Lung (tissue), 12 donors: Measurements from ENCODE around the gene INTS11. TPM values are rescaled to one million over a fixed set of nuclear protein-coding genes. Genes with fewer than 3 reads are reported as not detected.

Experiments used
- ATAC-seq: fragments of 200-7000 bp; cut with Tn5 transposase; one replicate; pipeline ENCODE4 v1.9.1; 2020; ENCODE audit warnings: moderate number of reproducible peaks; ENCODE audit not compliant: insufficient read depth, low FRiP score
- DNase-seq, 3 donors: peaks; one replicate each; pipeline ENCODE4 v3.0.0-alpha.2; 2013 to 2017
- H3K27ac ChIP-seq, 2 donors: one replicate each; pipeline ENCODE4 v1.5.1; 2013; ENCODE audit warnings: mild to moderate bottlenecking in 2 of 2, moderate library complexity in 2 of 2, control low read depth in 1 of 2, inconsistent platforms in 1 of 2, low read depth in 1 of 2, low read length in 1 of 2
- H3K27me3 ChIP-seq, 3 donors: one replicate each; pipeline ENCODE4 v1.5.1; 2013; ENCODE audit warnings: low read length in 2 of 3; ENCODE audit not compliant: control insufficient read depth in 3 of 3, insufficient read depth in 3 of 3
- H3K36me3 ChIP-seq, 4 donors: one replicate each; pipeline ENCODE4 v1.5.1; 2013; ENCODE audit warnings: low read length in 4 of 4, mild to moderate bottlenecking in 1 of 4, moderate library complexity in 1 of 4; ENCODE audit not compliant: control insufficient read depth in 4 of 4, insufficient read depth in 4 of 4
- H3K4me1 ChIP-seq, 5 donors: one replicate each; pipeline ENCODE4 v1.5.1; 2013; ENCODE audit warnings: low read length in 5 of 5, mild to moderate bottlenecking in 2 of 5, moderate library complexity in 1 of 5; ENCODE audit not compliant: control insufficient read depth in 5 of 5, insufficient read depth in 5 of 5
- H3K4me3 ChIP-seq: one replicate; pipeline ENCODE4 v1.5.1; 2013; ENCODE audit warnings: mild to moderate bottlenecking, control low read depth, moderate library complexity
- H3K9ac ChIP-seq, 2 donors: one replicate each; pipeline ENCODE4 v1.5.1; 2013; ENCODE audit warnings: low read length in 2 of 2, control low read depth in 1 of 2; ENCODE audit not compliant: insufficient read depth in 1 of 2
- H3K9me3 ChIP-seq, 4 donors: one replicate each; pipeline ENCODE4 v1.5.1; 2013; ENCODE audit warnings: low read length in 3 of 4, mild to moderate bottlenecking in 1 of 4, moderate library complexity in 1 of 4; ENCODE audit not compliant: control insufficient read depth in 4 of 4, insufficient read depth in 3 of 4
- WGBS, 2 donors: extraction: QIAGEN DNeasy Blood & Tissue Kit; methylation state at CpG; one replicate each; pipeline ENCODE4 v1.1.7; 2013; 5-methylcytosine and 5-hydroxymethylcytosine counted together
- polyA plus RNA-seq, 2 donors: library from polyadenylated mRNA; stranded (reverse); fragments of 200-250 nt; gene quantifications; one replicate each; pipeline ENCODE4 v1.2.1, GENCODE V29; 2013
- total RNA-seq, 2 donors: library from RNA; depleted of rRNA in 1 of 2; stranded (reverse); fragments of >200 nt in 1 of 2; gene quantifications; one replicate each; pipeline ENCODE4 v1.2.1, GENCODE V29; 2014 to 2021
- TF ChIP-seq, protein P1 (sequence below): IDR thresholded peaks from 2 replicates; pipeline ENCODE4 v1.5.1; 2012; ENCODE audit warnings: mild to moderate bottlenecking; ENCODE audit errors: control extremely low read depth, extremely low read depth
- donor health status: control.
- donor health status: control.
- donor health status: Bipolar disorder and iron deficiency.
- donor health status: healthy.
- donor health status: DM: yes; HTN: yes; CAD: no.

The INTS11 gene
- total and polyA plus RNA-seq, 4 donors = 89.8 to 130 (median 96.7) TPM

GRCh38 chr1:1331068-1331965, 6.9 kb upstream of the INTS11 start, which contains the start of gene TAS1R3:
Gene TAS1R3 (plus strand): TSS chr1:1331280. CDS start chr1:1331346, 66 bp downstream.
- Histone ChIP-seq H3K36me3 (peaks cover 0 to 32% (median 2%) of the 10 kb centered on the region in 4 donors), H3K9ac (no peak within 1 kb of the TSS), H3K4me1 (peaks cover 0 to 7% (median 0%) of the 10 kb centered on the region in 5 donors), H3K27ac (peak within 1 kb of the TSS in 1 of 2 donors; percentile 6), H3K27me3 (no peaks in the 10 kb centered on the region), H3K4me3 (no peak within 1 kb of the TSS), H3K9me3 (peaks cover 0 to 5% (median 0%) of the 10 kb centered on the region in 4 donors)
- WGBS, 2 donors = 71 to 81% methylated on average over 41 of the region's 41 CpGs
- DNase-seq = no peak
- TF ChIP-seq, protein P1, sequence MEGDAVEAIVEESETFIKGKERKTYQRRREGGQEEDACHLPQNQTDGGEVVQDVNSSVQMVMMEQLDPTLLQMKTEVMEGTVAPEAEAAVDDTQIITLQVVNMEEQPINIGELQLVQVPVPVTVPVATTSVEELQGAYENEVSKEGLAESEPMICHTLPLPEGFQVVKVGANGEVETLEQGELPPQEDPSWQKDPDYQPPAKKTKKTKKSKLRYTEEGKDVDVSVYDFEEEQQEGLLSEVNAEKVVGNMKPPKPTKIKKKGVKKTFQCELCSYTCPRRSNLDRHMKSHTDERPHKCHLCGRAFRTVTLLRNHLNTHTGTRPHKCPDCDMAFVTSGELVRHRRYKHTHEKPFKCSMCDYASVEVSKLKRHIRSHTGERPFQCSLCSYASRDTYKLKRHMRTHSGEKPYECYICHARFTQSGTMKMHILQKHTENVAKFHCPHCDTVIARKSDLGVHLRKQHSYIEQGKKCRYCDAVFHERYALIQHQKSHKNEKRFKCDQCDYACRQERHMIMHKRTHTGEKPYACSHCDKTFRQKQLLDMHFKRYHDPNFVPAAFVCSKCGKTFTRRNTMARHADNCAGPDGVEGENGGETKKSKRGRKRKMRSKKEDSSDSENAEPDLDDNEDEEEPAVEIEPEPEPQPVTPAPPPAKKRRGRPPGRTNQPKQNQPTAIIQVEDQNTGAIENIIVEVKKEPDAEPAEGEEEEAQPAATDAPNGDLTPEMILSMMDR = no peak
- no peak for ATAC-seq

- ATAC-seq (no peak), DNase-seq (no peak)
- WGBS, 2 donors = 65 to 81% methylated on average over 15 of the region's 15 CpGs
- Histone ChIP-seq H3K36me3 (peaks cover 0 to 24% (median 1%) of the 10 kb centered on the region in 4 donors), H3K27ac (peak overlapping the region in 1 of 2 donors; percentile 6), H3K9ac (no peak overlapping the region), H3K4me3 (no peak overlapping the region), H3K4me1 (peaks cover 0 to 13% (median 5%) of the 10 kb centered on the region in 5 donors), H3K27me3 (no peaks in the 10 kb centered on the region), H3K9me3 (peaks cover 0 to 5% (median 0%) of the 10 kb centered on the region in 4 donors)
- TF ChIP-seq, protein P1 = no peak
Measured at GRCh38 chr1:1330366-1331067, 6.1 kb upstream of the INTS11 start.

DNA sequence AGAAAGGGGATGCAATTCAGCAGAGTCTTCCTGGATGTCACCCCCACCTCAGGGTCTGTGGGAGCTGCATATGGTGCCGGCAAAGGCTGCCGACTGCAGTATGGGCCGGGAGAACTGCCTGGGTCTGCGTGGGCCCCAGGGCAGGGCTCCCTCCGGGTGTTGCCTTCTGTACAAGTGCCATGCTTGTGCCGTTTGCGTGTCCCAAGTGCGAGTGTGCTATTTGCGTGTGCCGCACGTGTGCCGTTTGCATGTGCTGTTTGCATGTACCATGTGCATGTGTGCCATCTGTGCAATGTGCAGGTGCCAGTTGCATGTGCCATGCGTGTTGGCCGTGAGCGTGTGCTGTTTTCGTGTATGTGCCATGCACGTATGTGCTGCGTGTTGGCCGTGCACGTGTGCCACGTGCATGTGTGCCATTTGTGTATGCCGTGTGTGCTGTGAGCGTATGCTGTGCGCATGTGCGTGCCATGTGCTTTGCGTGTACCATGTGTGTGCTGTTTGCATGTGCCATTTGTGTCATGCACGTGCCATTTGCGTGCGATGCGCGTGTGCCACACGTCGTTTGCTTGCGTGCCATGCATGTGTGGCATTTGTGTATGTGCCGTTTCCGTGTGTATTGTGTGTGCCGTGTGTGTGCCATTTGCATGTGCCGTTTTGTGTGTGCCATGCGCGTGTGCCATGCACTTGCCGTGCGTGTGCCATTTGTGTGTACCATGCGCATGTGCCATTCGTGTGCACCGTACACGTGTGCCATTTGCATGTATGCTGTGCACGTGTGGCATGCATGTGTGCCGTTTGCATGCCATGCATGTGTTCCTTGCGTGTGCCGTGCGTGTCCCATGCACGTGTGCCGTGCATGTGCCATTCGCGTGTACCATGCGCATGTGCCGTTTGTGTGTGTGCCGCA, 5.1 kb upstream of the INTS11 start:
- DNase-seq (no peak), ATAC-seq (no peak)
- peaks cover 0 to 15% (median 8%) of the 10 kb centered on the region in 5 donors for H3K4me1 ChIP-seq
- TF ChIP-seq, protein P1 = no peak
- H3K27me3 ChIP-seq = no peaks in the 10 kb centered on the region
- no peak overlapping the region for H3K4me3 ChIP-seq
- WGBS, 2 donors = 93 to 94% methylated on average over 58 of the region's 58 CpGs
- H3K9ac ChIP-seq = no peak overlapping the region
- no peak overlapping the region for H3K27ac ChIP-seq
- H3K9me3 ChIP-seq = peaks cover 0 to 5% (median 0%) of the 10 kb centered on the region in 4 donors
- peaks cover 0 to 18% (median 0%) of the 10 kb centered on the region in 4 donors for H3K36me3 ChIP-seq
